Stomach (tissue), 9 donors: Measurements from ENCODE around the gene ABLIM2. TPM values are rescaled to one million over a fixed set of nuclear protein-coding genes. Genes with fewer than 3 reads are reported as not detected.

Experiments
- DNase-seq, 2 donors: peaks; one replicate each; pipeline versions ENCODE4 v3.0.0 to v3.0.0-alpha.2; 2013 to 2019
- H3K27ac ChIP-seq, 5 donors: fragments of 200-600 bp in 4 of 5; sonication (generic) in 4 of 5; one replicate each; pipeline ENCODE4 v1.5.1; 2013 to 2019; ENCODE audit warnings: mild to moderate bottlenecking in 1 of 5, moderate library complexity in 1 of 5
- H3K27me3 ChIP-seq, 3 donors: fragments of 200-600 bp; sonication (generic); one replicate each; pipeline ENCODE4 v1.5.1; 2017 to 2019; ENCODE audit warnings: mixed run types in 1 of 3
- H3K36me3 ChIP-seq, 4 donors: fragments of 200-600 bp; sonication (generic); 1 replicate in 3 of 4; 2 replicates in 1 of 4; pipeline ENCODE4 v1.5.1; 2016 to 2019
- H3K4me1 ChIP-seq, 4 donors: fragments of 200-600 bp; sonication (generic); one replicate each; pipeline ENCODE4 v1.5.1; 2016 to 2019
- H3K4me3 ChIP-seq, 4 donors: fragments of 200-600 bp; sonication (generic) in 3 of 4; one replicate each; pipeline ENCODE4 v1.5.1; 2016 to 2019; ENCODE audit warnings: mild to moderate bottlenecking in 1 of 4
- H3K9me3 ChIP-seq, 4 donors: fragments of 200-600 bp; sonication (generic); one replicate each; pipeline ENCODE4 v1.5.1; 2016 to 2019
- EP300 ChIP-seq: sonication (generic); formaldehyde crosslinking; IDR thresholded peaks from one replicate; pipeline ENCODE4 v1.6.1; 2017; ENCODE audit warnings: antibody characterized with exemption
- POLR2A ChIP-seq, 4 donors: fragments of 450-650 bp; IDR thresholded peaks; one replicate each; pipeline ENCODE4 v1.6.1; 2016; ENCODE audit warnings: antibody characterized with exemption in 4 of 4, control low read depth in 2 of 4, mild to moderate bottlenecking in 1 of 4, moderate library complexity in 1 of 4
- POLR2AphosphoS5 ChIP-seq, 3 donors: sonication (generic); formaldehyde crosslinking; IDR thresholded peaks; one replicate each; pipeline ENCODE4 v1.6.1; 2016; ENCODE audit warnings: antibody characterized with exemption in 3 of 3
- WGBS, 5 donors: extraction: QIAGEN DNeasy Blood & Tissue Kit in 3 of 5; methylation state at CpG; one replicate each; pipeline versions ENCODE4 v1.1.5 to v1.1.7; 2013 to 2018; 5-methylcytosine and 5-hydroxymethylcytosine counted together
- intact Hi-C: fragments of 100-400 bp; cut with DNase I; formaldehyde crosslinking; loops from one replicate; pipeline ENCODE4 v1.15.1; 2023; ENCODE audit warnings: low total_unique reads
- polyA plus RNA-seq, 3 donors: library from polyadenylated mRNA; stranded (reverse); fragments of 200-250 nt; gene quantifications; one replicate each; pipeline ENCODE4 v1.2.3, GENCODE V29; 2013
- total RNA-seq, 5 donors: library from RNA; depleted of rRNA; stranded (reverse); fragments of >200 nt; gene quantifications; one replicate each; pipeline versions ENCODE4 v1.1.0 to v1.2.3, GENCODE V29; 2014 to 2016
- TF ChIP-seq, protein P1 (sequence below), 7 experiments: fragments of 450-650 bp in 4 of 7; fragments of 200-600 bp in 3 of 7; sonication (generic) in 3 of 7; IDR thresholded peaks; one replicate each; pipeline ENCODE4 v1.5.1; 2016 to 2019; ENCODE audit warnings: antibody characterized with exemption in 7 of 7, control low read depth in 2 of 7, mild to moderate bottlenecking in 1 of 7
- donor health status: healthy with polysubstance abuse.
- donor health status: Bipolar disorder and iron deficiency.
- donor health status: healthy.

Gene ABLIM2
- total and polyA plus RNA-seq, 8 donors = 2.3 to 28.0 (median 5.5) TPM

DNA sequence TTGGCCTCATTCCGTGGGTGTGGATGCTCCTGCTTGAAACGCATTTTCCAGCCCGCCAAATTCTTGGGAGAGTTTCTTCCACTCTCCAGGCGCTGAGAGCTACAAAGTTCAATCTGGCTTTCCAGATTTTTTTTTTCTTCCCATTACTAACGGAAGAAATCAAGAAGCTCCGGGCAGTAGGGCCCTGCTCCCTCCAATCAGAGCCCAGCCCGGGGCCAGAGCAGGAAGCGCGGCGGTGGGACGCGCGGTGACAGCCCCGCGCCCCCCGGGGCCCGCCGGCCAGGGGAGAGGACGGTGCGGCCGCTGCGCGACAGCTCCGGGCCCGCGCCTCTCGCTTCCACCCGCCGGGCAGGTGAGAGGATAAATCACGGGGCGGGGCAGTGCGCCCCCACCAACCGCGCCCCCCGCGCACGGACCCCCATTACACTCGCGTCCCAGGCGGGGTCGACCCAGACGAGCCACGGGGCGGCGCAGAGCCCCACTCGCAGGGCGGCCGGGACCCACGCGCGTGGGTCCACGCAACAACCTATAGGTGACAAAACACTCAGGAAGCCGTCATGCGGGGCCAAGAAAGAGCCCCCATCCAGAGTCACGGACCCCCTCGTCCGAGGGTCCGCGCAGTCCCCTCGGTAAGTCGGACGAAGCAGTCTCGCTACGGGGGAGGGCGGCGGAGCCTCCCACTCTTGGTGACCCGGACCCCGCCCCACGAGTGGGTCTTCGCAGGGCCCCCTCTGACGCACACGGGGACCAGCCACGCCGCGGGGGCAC, 219.8 kb downstream of the ABLIM2 start:
- intact Hi-C loops = no loop called here
- WGBS, 5 donors = 0 to 8% (median 2%) methylated on average over 13 to 75 of the region's 75 CpGs

DNA sequence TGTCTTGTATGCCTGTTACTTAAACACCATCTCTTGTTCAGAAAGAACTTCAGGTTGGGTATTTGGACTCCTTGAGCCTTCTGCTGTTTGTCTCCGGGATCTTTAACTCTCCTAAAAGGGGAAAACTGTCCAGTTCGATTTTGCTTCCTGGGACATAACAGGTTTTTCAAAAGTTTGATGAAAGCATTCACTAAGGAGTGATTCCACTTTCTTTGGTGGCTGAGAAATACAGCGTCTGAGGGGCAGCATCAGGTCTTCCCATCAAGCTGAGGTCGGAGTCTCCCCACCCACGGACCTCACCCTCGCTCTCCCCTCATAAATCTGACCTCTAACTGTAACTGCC, 220.4 kb downstream of the ABLIM2 start:
- Histone ChIP-seq H3K27ac (peak overlapping the region; percentile 88 to 96 (median 93)), H3K4me1 (peaks cover 12 to 42% (median 26%) of the 10 kb centered on the region in 4 donors), H3K27me3 (peaks cover 0 to 8% (median 6%) of the 10 kb centered on the region in 3 donors), H3K4me3 (peak overlapping the region; percentile 56 to 94 (median 82)), H3K9me3 (no peaks in the 10 kb centered on the region), H3K36me3 (peaks cover 0 to 5% (median 0%) of the 10 kb centered on the region in 4 donors)
- DNase-seq = no peak
- 10 to 17% (median 16%) methylated on average over 6 of the region's 6 CpGs for WGBS, 5 donors
- intact Hi-C loops = no loop called here
- TF ChIP-seq POLR2A (IDR thresholded peaks at IDR 0.05) = no peak
- TF ChIP-seq, protein P1, sequence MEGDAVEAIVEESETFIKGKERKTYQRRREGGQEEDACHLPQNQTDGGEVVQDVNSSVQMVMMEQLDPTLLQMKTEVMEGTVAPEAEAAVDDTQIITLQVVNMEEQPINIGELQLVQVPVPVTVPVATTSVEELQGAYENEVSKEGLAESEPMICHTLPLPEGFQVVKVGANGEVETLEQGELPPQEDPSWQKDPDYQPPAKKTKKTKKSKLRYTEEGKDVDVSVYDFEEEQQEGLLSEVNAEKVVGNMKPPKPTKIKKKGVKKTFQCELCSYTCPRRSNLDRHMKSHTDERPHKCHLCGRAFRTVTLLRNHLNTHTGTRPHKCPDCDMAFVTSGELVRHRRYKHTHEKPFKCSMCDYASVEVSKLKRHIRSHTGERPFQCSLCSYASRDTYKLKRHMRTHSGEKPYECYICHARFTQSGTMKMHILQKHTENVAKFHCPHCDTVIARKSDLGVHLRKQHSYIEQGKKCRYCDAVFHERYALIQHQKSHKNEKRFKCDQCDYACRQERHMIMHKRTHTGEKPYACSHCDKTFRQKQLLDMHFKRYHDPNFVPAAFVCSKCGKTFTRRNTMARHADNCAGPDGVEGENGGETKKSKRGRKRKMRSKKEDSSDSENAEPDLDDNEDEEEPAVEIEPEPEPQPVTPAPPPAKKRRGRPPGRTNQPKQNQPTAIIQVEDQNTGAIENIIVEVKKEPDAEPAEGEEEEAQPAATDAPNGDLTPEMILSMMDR (IDR thresholded peaks at IDR 0.05) = no peak
- TF ChIP-seq EP300 = no peak
- TF ChIP-seq POLR2AphosphoS5 (IDR thresholded peaks at IDR 0.05) = no peak

More for the DNA sequence above, 219.8 kb downstream of the ABLIM2 start:
- Histone ChIP-seq H3K4me3 (peak overlapping the region; percentile 56 to 94 (median 82)), H3K9me3 (no peaks in the 10 kb centered on the region), H3K4me1 (peaks cover 12 to 42% (median 26%) of the 10 kb centered on the region in 4 donors), H3K27me3 (peaks cover 0 to 8% (median 6%) of the 10 kb centered on the region in 3 donors), H3K36me3 (no peaks in the 10 kb centered on the region), H3K27ac (peak overlapping the region; percentile 88 to 96 (median 93))
- peak; percentile 38 to 79 for DNase-seq
- TF ChIP-seq, protein P1 (IDR thresholded peaks at IDR 0.05) = no peak
- TF ChIP-seq POLR2A (IDR thresholded peaks at IDR 0.05) = no peak
- TF ChIP-seq EP300 = no peak
- no peak for TF ChIP-seq POLR2AphosphoS5 (IDR thresholded peaks at IDR 0.05)

DNA sequence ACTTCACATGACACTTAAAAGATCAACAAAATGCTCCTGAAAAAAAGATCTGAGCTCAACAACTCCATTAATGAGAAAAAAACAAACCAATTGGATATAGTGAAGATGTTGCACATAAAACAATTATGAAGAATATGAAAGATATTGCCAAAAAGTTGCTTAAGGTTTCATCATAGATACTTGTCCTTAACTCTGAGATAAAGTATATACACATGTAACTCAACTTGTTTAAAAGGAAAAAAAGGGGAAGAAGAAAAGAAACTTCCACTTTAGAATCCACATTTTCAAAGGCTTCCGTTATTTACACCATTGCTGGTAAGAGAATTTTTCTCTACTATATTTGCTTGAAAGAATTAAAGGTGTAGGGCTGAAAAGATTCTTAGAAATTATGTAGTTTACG, 221.6 kb downstream of the ABLIM2 start:
- Histone ChIP-seq H3K27ac (peak overlapping the region in 2 of 5 donors; percentile 93 to 96), H3K4me1 (peaks cover 12 to 42% (median 29%) of the 10 kb centered on the region in 4 donors), H3K9me3 (no peaks in the 10 kb centered on the region), H3K4me3 (no peak overlapping the region), H3K27me3 (peaks cover 0 to 8% (median 6%) of the 10 kb centered on the region in 3 donors), H3K36me3 (peaks cover 0 to 5% (median 0%) of the 10 kb centered on the region in 4 donors)
- intact Hi-C loops = no loop called here
- 64 to 93% (median 88%) methylated on average over 2 of the region's 2 CpGs for WGBS, 5 donors
- no peak for DNase-seq
- TF ChIP-seq EP300 (no peak), POLR2AphosphoS5 (IDR thresholded peaks at IDR 0.05) (no peak), POLR2A (IDR thresholded peaks at IDR 0.05) (no peak)
- TF ChIP-seq, protein P1 (IDR thresholded peaks at IDR 0.05) = no peak

DNA sequence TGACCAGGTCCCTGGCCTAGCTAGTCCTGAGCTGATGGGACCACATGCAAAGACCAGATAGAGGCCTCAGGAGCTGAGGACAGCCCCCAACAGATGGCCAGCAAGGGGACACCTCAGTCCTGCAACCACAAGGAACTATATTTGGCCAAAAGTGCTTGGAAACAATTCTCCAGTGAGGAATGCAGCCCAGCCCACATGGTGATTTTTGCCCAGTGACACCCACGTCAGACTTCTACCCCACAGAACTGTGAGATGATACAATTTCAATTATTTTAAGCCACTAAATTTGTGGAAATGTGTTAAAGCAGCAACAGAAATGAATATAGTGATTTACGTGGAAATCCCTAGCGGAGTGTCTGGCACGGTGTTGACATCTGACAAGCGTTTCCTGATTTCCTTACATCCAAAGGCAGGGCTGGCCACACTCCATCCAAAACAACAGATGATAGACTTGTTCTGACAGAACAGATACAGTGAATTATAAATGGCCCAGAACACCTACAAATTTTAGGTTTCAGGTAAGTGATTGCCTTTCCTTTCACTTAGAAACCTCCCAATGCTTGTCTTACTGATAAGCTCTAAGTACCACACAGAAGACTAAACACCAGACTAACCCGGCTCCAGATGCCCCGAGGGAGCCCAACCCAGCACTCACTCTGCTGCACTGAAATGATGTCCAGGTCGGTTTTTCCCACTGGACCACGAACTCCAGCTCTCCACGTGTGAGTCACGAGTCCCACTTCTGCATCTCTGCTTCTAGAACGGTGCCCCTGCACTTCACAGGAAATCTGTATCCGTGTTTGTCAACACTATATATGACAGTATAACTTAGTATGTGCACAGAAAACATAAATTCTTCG, 224.7 kb downstream of the ABLIM2 start:
- no peak overlapping the region for H3K4me3 ChIP-seq
- H3K27me3 ChIP-seq = peaks cover 0 to 4% (median under 1%) of the 10 kb centered on the region in 3 donors
- peaks cover 18 to 52% (median 36%) of the 10 kb centered on the region in 4 donors for H3K4me1 ChIP-seq
- no peak for TF ChIP-seq POLR2AphosphoS5 (IDR thresholded peaks at IDR 0.05)
- TF ChIP-seq, protein P1 (IDR thresholded peaks at IDR 0.05) = no peak
- TF ChIP-seq POLR2A (IDR thresholded peaks at IDR 0.05) = no peak
- no peak for TF ChIP-seq EP300
- H3K36me3 ChIP-seq = peaks cover 0 to 5% (median 0%) of the 10 kb centered on the region in 4 donors
- no peak for DNase-seq
- no peaks in the 10 kb centered on the region for H3K9me3 ChIP-seq
- 62 to 79% (median 66%) methylated on average over 14 of the region's 14 CpGs for WGBS, 5 donors
- intact Hi-C loops = no loop called here
- H3K27ac ChIP-seq = no peak overlapping the region
